HL-60/S4 treated with phorbol 12-myristate 13-acetate at 8.2 ng/mL for 4 days and 3 days (cell line): Measurements from ENCODE around the gene RPS6KA4.
"Not testable (repeated sequence)": the region's sequence is repeated elsewhere in the genome, so short reads cannot be mapped to it uniquely, and the experiment has no call there.

Experiments
- in situ Hi-C: fragments of 300-500 bp; cut with MboI; formaldehyde crosslinking; loops from 2 replicates; pipeline ENCODE4 v1.15.0; 2022; ENCODE audit warnings: low sequenced_read_pairs

The RPS6KA4 gene

DNA sequence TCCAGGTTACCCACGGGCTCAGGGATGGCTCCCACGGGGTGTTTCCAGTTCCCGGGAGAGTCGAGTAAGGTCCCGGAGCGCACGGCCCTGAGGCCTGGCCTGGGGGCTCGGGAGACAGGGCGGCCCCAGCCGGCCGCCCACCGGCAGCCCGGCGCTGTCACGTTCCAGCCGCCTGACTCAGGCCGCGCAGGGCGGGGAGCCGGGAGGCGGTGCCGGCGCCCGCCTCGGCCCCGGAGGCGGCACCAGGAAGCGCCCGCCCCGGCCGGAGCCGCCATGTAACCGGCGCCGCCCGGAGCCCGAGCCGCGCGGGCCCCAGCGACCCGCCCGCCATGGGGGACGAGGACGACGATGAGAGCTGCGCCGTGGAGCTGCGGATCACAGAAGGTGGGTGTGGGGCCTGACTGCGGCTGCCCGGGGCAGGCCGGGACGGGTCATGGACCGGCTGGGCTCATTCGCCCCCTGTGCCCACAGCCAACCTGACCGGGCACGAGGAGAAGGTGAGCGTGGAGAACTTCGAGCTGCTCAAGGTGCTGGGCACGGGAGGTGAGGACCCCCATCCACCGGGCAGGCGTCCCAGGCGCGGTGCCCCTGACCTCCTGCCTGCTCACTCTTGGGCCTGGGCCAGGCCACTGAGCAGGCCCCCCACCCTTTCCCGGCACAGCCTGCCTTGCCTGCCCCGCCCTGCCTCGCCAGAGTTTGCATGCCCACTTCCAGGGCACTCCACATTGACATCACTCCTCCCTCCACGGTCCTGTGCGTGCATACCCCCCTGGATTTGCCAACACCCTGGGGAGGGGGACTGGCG is at the start of gene RPS6KA4:
TSS of gene RPS6KA4 (plus strand) at position 256 of the 805 bp plus-strand sequence. CDS start at position 330, 74 bp downstream.
- in situ Hi-C loops: no loop called here

DNA sequence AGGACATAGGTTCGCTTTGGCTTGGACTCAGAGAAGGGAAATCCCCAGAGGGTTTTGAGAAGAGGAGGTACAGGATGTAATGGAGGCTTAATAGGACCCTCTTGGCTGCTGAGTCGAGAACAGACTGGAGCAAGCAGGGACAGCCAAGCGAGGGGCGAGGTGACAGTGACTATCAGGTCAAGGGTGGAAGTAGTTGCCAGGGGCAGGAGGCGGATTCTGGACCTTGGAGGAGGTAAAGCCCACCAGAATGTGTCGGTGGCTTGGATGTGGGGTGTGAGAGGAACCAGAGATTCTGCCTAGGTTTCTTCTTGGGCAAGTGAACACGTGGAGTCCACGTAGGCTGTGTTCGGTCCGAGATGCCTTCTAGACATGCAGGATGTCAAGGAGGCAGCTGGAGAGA is 46.0 kb upstream of the RPS6KA4 start:
- in situ Hi-C loops: no loop called here

DNA sequence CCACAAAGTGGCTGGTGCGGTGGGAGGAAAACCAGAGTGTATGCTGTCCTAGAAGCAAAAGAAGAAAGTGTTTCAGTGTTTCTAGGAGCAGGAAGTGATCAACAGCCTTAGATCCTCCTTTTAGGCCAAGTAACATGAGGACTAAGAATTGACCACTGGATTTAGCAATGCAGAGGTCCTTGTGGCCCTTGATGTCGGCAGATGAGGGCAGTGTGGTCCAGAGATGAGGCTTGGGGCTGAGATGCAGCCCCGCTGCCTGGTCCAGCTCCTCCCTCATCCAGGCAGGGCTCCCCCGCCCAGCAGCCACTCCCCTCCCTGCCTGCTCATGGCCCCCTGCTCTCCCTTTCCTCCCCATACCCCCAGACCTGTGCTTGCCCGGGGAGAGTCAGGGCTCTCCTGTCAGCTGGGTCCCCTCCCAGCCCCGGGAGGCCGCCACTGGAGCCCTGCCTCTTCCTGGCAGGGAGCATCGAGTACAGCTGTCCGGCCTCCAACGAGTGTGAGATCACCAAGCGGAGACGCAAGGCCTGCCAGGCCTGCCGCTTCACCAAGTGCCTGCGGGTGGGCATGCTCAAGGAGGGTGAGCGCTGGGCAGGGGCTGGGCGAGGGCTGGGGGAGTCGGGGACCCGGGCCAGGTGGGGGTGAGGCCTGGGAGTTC is 45.3 kb upstream of the RPS6KA4 start:
- in situ Hi-C loops: no loop called here

GRCh38 chr11:64314146-64314804 is 44.7 kb upstream of the RPS6KA4 start:
- in situ Hi-C loops: no loop called here

GRCh38 chr11:64314805-64315561 is 44.0 kb upstream of the RPS6KA4 start:
- in situ Hi-C loops: no loop called here

GRCh38 chr11:64315667-64316526 is 43.1 kb upstream of the RPS6KA4 start:
- in situ Hi-C loops: not testable (repeated sequence)

DNA sequence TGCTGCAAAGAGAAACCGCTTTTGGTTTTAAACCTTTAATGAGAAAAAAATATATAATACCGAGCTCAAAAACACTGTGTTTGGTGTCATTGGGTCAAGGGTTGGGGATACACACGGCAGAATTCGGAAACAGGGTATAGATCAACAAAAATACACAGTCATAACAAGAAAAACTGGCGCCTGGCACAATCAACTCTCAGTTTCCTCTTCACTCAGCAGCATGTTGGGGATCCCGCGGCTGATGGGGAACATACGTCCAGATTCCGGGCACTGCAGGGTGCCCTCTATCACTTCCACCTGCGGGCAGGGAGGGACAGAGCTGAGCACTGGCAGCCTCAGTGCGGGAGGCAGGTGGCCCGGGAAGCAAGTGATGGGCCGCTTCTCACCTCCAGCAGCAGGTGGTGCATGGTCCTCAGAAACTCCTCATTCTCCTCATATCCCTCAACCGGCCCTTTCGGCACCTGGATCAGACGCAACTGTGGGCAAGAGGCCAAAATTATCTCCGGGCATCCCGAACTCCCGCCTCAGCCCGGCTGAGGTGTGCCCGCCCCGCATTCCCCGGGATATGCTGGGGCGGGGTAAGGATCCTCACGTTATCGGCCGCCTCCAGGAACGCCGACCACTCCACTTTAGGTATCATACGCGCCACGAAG is 42.2 kb upstream of the RPS6KA4 start:
- in situ Hi-C loops: no loop called here

- in situ Hi-C loops: no loop called here
These were observed 41.5 kb upstream of the RPS6KA4 start, which contains the start of gene TRMT112 for GRCh38 chr11:64317325-64317960. TSS of gene TRMT112 (minus strand) at chr11:64317559. CDS start at chr11:64317526, 33 bp downstream.

- in situ Hi-C loops: no loop called here
These were observed 40.8 kb upstream of the RPS6KA4 start, which contains the start of gene PRDX5 for GRCh38 chr11:64317961-64318765. TSS of gene PRDX5 (plus strand) at chr11:64318121. CDS start at chr11:64318216, 95 bp downstream.

- in situ Hi-C loops: no loop called here
These were observed 39.9 kb upstream of the RPS6KA4 start for GRCh38 chr11:64318766-64319761.

GRCh38 chr11:64320556-64320955 is 38.4 kb upstream of the RPS6KA4 start:
- in situ Hi-C loops: no loop called here

GRCh38 chr11:64321026-64321425 is 37.9 kb upstream of the RPS6KA4 start:
- in situ Hi-C loops: no loop called here

DNA sequence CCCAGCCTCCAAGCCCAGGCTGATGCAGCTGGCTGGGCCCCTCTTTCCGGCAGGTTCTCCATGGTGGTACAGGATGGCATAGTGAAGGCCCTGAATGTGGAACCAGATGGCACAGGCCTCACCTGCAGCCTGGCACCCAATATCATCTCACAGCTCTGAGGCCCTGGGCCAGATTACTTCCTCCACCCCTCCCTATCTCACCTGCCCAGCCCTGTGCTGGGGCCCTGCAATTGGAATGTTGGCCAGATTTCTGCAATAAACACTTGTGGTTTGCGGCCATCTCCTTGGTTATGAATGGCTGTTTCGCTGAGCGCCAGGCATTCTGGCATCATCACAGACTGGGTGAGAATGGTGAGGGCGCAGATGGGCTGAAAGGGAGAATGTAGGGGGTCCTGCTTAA is 37.4 kb upstream of the RPS6KA4 start:
- in situ Hi-C loops: no loop called here

DNA sequence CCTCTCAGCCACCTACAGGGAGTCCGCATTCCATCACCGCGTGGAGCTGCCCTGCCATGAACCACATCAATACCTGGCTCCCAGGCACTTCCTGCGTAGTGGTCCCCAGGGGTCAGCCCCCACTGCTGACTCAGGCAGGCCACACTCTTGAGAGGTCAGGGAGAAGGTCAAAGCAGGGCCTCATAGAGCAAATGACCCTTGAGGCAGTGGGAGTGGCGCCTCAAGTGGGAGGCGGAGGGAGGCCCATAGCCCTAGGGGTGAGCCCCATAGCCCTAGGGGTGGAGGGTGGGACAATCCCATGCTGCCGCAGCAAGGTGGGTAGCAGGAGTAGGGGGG is 36.1 kb upstream of the RPS6KA4 start:
- in situ Hi-C loops: no loop called here

GRCh38 chr11:64323373-64323772 is 35.6 kb upstream of the RPS6KA4 start:
- in situ Hi-C loops: no loop called here

- in situ Hi-C loops: not testable (repeated sequence)
These were observed 35.0 kb upstream of the RPS6KA4 start for GRCh38 chr11:64323984-64324383.
